Thyroid gland (tissue), 4 donors: ENCODE data around the gene OGDH.

Source experiments
- POLR2A ChIP-seq, 2 donors: fragments of 450-650 bp; IDR thresholded peaks; one replicate each; pipeline ENCODE4 v1.6.1; 2017; ENCODE audit warnings: antibody characterized with exemption in 2 of 2, mild to moderate bottlenecking in 2 of 2, moderate library complexity in 1 of 2
- TF ChIP-seq, protein P1 (sequence below), 6 experiments: fragments of 200-600 bp in 3 of 6; fragments of 450-650 bp in 3 of 6; sonication (generic) in 3 of 6; IDR thresholded peaks; one replicate each; pipeline ENCODE4 v1.5.1; 2016 to 2019; ENCODE audit warnings: antibody characterized with exemption in 6 of 6, mild to moderate bottlenecking in 2 of 6, inconsistent platforms in 1 of 6, moderate library complexity in 1 of 6

DNA sequence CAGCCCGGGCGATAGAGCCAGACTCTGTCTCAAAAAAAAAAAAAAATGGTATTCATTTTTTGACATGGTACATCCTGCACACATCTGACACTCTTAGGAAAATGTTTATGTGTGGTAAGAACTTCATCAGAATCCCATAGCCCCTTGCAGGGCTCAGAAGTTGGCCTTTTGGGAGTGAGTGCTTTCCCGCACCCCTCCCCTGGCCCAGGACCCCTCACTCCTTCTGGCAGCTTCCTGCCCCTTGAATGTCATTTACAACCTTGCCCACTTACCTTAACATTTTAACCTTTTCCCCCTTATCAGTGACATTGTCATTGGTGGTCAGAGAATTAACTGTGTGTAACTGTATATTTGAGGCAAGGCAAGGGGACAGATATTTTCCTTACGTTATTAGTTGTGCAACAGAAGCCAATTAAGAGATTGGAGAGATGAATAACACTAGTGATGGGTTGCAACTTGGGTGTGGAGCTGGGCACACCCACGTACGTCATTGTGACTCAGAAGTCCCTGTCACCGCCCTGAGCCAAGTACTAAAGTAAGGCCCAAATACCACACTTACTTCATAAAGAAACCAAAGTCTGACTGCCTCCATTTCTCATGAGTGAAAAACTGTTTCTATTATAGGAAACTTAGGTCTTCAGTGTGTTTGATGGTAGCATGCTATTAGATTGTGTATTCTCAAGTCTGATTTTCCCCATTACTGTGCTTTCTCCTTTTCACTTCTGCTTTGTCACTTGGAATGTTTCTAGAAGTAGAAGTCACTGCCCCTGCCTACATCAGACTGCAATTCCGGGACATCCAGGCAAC lies 31.6 kb downstream of the OGDH start:
- no peak for TF ChIP-seq POLR2A (IDR thresholded peaks at IDR 0.05)
- TF ChIP-seq, protein P1, sequence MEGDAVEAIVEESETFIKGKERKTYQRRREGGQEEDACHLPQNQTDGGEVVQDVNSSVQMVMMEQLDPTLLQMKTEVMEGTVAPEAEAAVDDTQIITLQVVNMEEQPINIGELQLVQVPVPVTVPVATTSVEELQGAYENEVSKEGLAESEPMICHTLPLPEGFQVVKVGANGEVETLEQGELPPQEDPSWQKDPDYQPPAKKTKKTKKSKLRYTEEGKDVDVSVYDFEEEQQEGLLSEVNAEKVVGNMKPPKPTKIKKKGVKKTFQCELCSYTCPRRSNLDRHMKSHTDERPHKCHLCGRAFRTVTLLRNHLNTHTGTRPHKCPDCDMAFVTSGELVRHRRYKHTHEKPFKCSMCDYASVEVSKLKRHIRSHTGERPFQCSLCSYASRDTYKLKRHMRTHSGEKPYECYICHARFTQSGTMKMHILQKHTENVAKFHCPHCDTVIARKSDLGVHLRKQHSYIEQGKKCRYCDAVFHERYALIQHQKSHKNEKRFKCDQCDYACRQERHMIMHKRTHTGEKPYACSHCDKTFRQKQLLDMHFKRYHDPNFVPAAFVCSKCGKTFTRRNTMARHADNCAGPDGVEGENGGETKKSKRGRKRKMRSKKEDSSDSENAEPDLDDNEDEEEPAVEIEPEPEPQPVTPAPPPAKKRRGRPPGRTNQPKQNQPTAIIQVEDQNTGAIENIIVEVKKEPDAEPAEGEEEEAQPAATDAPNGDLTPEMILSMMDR (IDR thresholded peaks at IDR 0.05): no peak
